ENCODE measurements around the gene KDM4C.

The KDM4C gene

GRCh38 chr9:7103367-7103766, 345.6 kb downstream of the KDM4C start:
- TF ChIP-seq REST (IDR thresholded peaks at IDR 0.05; ENCODE audit: low read depth) (no peak), ZBTB7A (IDR thresholded peaks at IDR 0.05; ENCODE audit: low read depth) (no peak), FOXM1 (IDR thresholded peaks at IDR 0.05; ENCODE audit: borderline replicate concordance, low read depth) (no peak), EP300 (IDR thresholded peaks at IDR 0.05; ENCODE audit: borderline replicate concordance) (no peak), RAD21 (IDR thresholded peaks at IDR 0.05; ENCODE audit: low read depth) (no peak), TCF12 (IDR thresholded peaks at IDR 0.05; ENCODE audit: low read depth) (no peak), TAF1 (IDR thresholded peaks at IDR 0.05; ENCODE audit: low read depth) (no peak), YY1 (IDR thresholded peaks at IDR 0.05; ENCODE audit: low read depth) (no peak), CEBPB (IDR thresholded peaks at IDR 0.05) (no peak), CREB1 (IDR thresholded peaks at IDR 0.05; ENCODE audit: low read depth) (no peak), NFIC (IDR thresholded peaks at IDR 0.05) (no peak)
- TF ChIP-seq, protein P1, sequence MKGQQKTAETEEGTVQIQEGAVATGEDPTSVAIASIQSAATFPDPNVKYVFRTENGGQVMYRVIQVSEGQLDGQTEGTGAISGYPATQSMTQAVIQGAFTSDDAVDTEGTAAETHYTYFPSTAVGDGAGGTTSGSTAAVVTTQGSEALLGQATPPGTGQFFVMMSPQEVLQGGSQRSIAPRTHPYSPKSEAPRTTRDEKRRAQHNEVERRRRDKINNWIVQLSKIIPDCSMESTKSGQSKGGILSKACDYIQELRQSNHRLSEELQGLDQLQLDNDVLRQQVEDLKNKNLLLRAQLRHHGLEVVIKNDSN (IDR thresholded peaks at IDR 0.05) = no peak

DNA sequence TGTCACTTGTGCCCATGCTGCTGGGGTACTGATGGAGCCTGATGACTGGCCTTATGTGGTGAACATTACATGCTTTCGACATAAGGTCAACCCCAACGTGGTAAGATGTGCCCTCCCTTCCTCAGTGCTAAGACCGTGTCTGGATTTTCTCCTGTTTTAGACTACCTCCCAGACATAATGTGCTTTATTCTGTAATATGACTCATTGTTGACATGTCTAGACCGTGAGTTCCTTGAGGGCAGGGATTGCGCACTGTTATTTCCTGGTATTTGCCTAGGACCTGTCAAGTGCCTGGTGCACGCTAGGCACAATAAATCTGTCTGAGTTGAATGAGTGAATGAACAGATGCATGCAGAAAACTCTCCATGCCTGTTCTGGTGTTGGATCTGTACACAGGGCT, 346.0 kb downstream of the KDM4C start:
- no peak for TF ChIP-seq FOXM1 (IDR thresholded peaks at IDR 0.05; ENCODE audit: borderline replicate concordance, low read depth)
- no peak for TF ChIP-seq EGR1 (IDR thresholded peaks at IDR 0.05)
- no peak for TF ChIP-seq NFIC (IDR thresholded peaks at IDR 0.05)
- TF ChIP-seq TCF12 (IDR thresholded peaks at IDR 0.05; ENCODE audit: low read depth) = no peak
- TF ChIP-seq, protein P2, sequence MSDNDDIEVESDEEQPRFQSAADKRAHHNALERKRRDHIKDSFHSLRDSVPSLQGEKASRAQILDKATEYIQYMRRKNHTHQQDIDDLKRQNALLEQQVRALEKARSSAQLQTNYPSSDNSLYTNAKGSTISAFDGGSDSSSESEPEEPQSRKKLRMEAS (IDR thresholded peaks at IDR 0.05) = no peak
- no peak for TF ChIP-seq REST (IDR thresholded peaks at IDR 0.05; ENCODE audit: low read depth)
- no peak for TF ChIP-seq RAD21 (IDR thresholded peaks at IDR 0.05; ENCODE audit: low read depth)
- TF ChIP-seq EP300 (IDR thresholded peaks at IDR 0.05; ENCODE audit: borderline replicate concordance) = no peak
- no peak for TF ChIP-seq TAF1 (IDR thresholded peaks at IDR 0.05; ENCODE audit: low read depth)

DNA sequence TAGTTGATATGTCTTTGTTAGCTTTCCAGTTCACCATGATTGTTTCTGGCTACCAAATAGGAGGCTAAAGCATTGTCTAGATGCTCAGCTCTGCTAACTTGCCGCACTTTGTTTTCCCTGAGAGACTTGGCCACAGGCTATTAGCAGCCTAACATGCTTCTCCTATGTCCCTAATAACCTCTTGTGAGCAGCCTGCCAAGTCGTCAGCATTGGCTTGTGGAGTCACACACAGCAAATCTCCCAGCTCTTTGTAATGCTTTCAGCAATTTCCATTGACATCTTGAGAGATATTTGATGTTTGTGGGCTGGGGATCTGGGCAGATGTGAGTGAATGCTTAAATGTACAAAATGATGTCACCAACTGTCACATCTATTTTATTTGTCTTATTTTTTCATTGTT, 346.9 kb downstream of the KDM4C start:
- TF ChIP-seq TEAD4 (IDR thresholded peaks at IDR 0.05) = no peak
- no peak for TF ChIP-seq CEBPB (IDR thresholded peaks at IDR 0.05)
- TF ChIP-seq YY1 (IDR thresholded peaks at IDR 0.05; ENCODE audit: low read depth) = no peak
- TF ChIP-seq, protein P2 (IDR thresholded peaks at IDR 0.05) = no peak
- no peak for TF ChIP-seq CREB1 (IDR thresholded peaks at IDR 0.05; ENCODE audit: low read depth)
- no peak for TF ChIP-seq TCF12 (IDR thresholded peaks at IDR 0.05; ENCODE audit: low read depth)
- no peak for TF ChIP-seq TAF1 (IDR thresholded peaks at IDR 0.05; ENCODE audit: low read depth)
- TF ChIP-seq REST (IDR thresholded peaks at IDR 0.05; ENCODE audit: low read depth) = no peak
- TF ChIP-seq ZBTB7A (IDR thresholded peaks at IDR 0.05; ENCODE audit: low read depth) = no peak
- TF ChIP-seq RAD21 (IDR thresholded peaks at IDR 0.05; ENCODE audit: low read depth) = no peak
- TF ChIP-seq, protein P1 (IDR thresholded peaks at IDR 0.05) = no peak
- TF ChIP-seq EP300 (IDR thresholded peaks at IDR 0.05; ENCODE audit: borderline replicate concordance) = no peak
- TF ChIP-seq NFIC (IDR thresholded peaks at IDR 0.05) = no peak
- no peak for TF ChIP-seq EGR1 (IDR thresholded peaks at IDR 0.05)

DNA sequence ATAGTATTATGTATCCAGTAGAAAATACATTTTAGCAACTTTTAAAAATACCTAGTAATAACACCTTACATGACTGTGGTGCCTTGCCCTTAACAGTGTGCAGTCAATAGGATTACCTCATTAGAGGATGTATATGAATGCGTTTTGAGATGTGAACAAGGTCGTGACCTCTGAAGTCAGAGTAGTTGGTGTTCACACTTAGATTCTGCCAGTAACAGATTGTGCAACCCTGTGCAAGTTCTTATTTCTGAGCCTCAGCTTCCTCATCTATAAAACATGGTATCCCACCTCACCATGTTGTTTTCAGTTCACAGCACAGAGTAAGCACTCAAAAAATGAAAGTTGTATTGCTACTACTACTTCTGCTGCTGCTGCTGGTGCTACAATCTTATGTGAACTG, 347.3 kb downstream of the KDM4C start:
- no peak for TF ChIP-seq CREB1 (IDR thresholded peaks at IDR 0.05; ENCODE audit: low read depth)
- TF ChIP-seq TCF12 (IDR thresholded peaks at IDR 0.05; ENCODE audit: low read depth) = no peak
- no peak for TF ChIP-seq TAF1 (IDR thresholded peaks at IDR 0.05; ENCODE audit: low read depth)
- TF ChIP-seq REST (IDR thresholded peaks at IDR 0.05; ENCODE audit: low read depth) = no peak
- no peak for TF ChIP-seq NFIC (IDR thresholded peaks at IDR 0.05)
- TF ChIP-seq, protein P2 (IDR thresholded peaks at IDR 0.05) = no peak
- no peak for TF ChIP-seq YY1 (IDR thresholded peaks at IDR 0.05; ENCODE audit: low read depth)
- TF ChIP-seq EGR1 (IDR thresholded peaks at IDR 0.05) = no peak
- TF ChIP-seq RAD21 (IDR thresholded peaks at IDR 0.05; ENCODE audit: low read depth) = no peak
- no peak for TF ChIP-seq EP300 (IDR thresholded peaks at IDR 0.05; ENCODE audit: borderline replicate concordance)
- TF ChIP-seq CEBPB (IDR thresholded peaks at IDR 0.05) = no peak
- TF ChIP-seq TEAD4 (IDR thresholded peaks at IDR 0.05) = no peak
- no peak for TF ChIP-seq FOXM1 (IDR thresholded peaks at IDR 0.05; ENCODE audit: borderline replicate concordance, low read depth)
- TF ChIP-seq, protein P1 (IDR thresholded peaks at IDR 0.05) = no peak
- no peak for TF ChIP-seq ZBTB7A (IDR thresholded peaks at IDR 0.05; ENCODE audit: low read depth)
